ENCODE results near the gene BPTF. TPM values are rescaled to one million over a fixed set of nuclear protein-coding genes. Genes with fewer than 3 reads are reported as not detected.
A peak's percentile ranks its signal among the peaks of the same experiment; 100 is the strongest.
"Not testable (repeated sequence)": the region's sequence is repeated elsewhere in the genome, so short reads cannot be mapped to it uniquely, and the experiment has no call there.

The BPTF gene
- total RNA-seq, 1 donor from 2014 or later: 79.2 TPM

GRCh38 chr17:67800495-67800928 is 24.8 kb upstream of the BPTF start:
- Histone ChIP-seq H3K9me3 (replicated peaks) (no peaks in the 10 kb centered on the region), H3K27me3 (ENCODE audit: low read depth) (no peaks in the 10 kb centered on the region), H3K27ac (replicated peaks) (no peak overlapping the region), H3K36me3 (no peaks in the 10 kb centered on the region), H3K4me1 (peaks cover 11% of the 10 kb centered on the region), H3K4me3 (no peak overlapping the region)
- intact Hi-C loops (cut with micrococcal nuclease): no loop called here
- TF ChIP-seq CTCF (IDR thresholded peaks at IDR 0.05; ENCODE audit: borderline replicate concordance): peak; percentile 71
- peak; percentile 62 for DNase-seq

GRCh38 chr17:67801626-67802175 is 23.6 kb upstream of the BPTF start:
- no peaks in the 10 kb centered on the region for H3K36me3 ChIP-seq
- no peak for TF ChIP-seq CTCF (IDR thresholded peaks at IDR 0.05; ENCODE audit: borderline replicate concordance)
- H3K27ac ChIP-seq (replicated peaks): no peak overlapping the region
- H3K4me1 ChIP-seq: peaks cover 2% of the 10 kb centered on the region
- H3K4me3 ChIP-seq: no peak overlapping the region
- intact Hi-C loops (cut with micrococcal nuclease): no loop called here
- no peak for DNase-seq
- no peaks in the 10 kb centered on the region for H3K9me3 ChIP-seq (replicated peaks)
- no peaks in the 10 kb centered on the region for H3K27me3 ChIP-seq (ENCODE audit: low read depth)

GRCh38 chr17:67810464-67810863 is 14.8 kb upstream of the BPTF start:
- Histone ChIP-seq H3K27ac (replicated peaks) (no peak overlapping the region), H3K4me1 (no peaks in the 10 kb centered on the region), H3K4me3 (no peak overlapping the region), H3K9me3 (replicated peaks) (no peaks in the 10 kb centered on the region), H3K36me3 (no peaks in the 10 kb centered on the region), H3K27me3 (ENCODE audit: low read depth) (no peaks in the 10 kb centered on the region)
- intact Hi-C loops (cut with micrococcal nuclease): no loop called here
- DNase-seq: no peak
- no peak for TF ChIP-seq CTCF (IDR thresholded peaks at IDR 0.05; ENCODE audit: borderline replicate concordance)

- H3K4me3 ChIP-seq; H3K36me3 ChIP-seq; DNase-seq; intact Hi-C loops (cut with micrococcal nuclease); H3K27me3 ChIP-seq (ENCODE audit: low read depth); H3K4me1 ChIP-seq; H3K9me3 ChIP-seq (replicated peaks); H3K27ac ChIP-seq (replicated peaks): not testable (repeated sequence)
Measured at GRCh38 chr17:67812380-67812779, 12.9 kb upstream of the BPTF start.

- DNase-seq: no peak
- intact Hi-C loops (cut with micrococcal nuclease): no loop called here
- no peak overlapping the region for H3K27ac ChIP-seq (replicated peaks)
Measured at GRCh38 chr17:67813803-67814180, 11.5 kb upstream of the BPTF start.

More at GRCh38 chr17:67813803-67814180, 11.5 kb upstream of the BPTF start:
- Histone ChIP-seq H3K9me3 (replicated peaks) (no peaks in the 10 kb centered on the region), H3K4me1 (no peaks in the 10 kb centered on the region), H3K27me3 (ENCODE audit: low read depth) (no peaks in the 10 kb centered on the region), H3K4me3 (no peak overlapping the region), H3K36me3 (no peaks in the 10 kb centered on the region)
- no peak for TF ChIP-seq CTCF (IDR thresholded peaks at IDR 0.05; ENCODE audit: borderline replicate concordance)
